Measurements from ENCODE around the gene VIPR2.
"Not testable (repeated sequence)": the region's sequence is repeated elsewhere in the genome, so short reads cannot be mapped to it uniquely, and the experiment has no call there.

The VIPR2 gene

DNA sequence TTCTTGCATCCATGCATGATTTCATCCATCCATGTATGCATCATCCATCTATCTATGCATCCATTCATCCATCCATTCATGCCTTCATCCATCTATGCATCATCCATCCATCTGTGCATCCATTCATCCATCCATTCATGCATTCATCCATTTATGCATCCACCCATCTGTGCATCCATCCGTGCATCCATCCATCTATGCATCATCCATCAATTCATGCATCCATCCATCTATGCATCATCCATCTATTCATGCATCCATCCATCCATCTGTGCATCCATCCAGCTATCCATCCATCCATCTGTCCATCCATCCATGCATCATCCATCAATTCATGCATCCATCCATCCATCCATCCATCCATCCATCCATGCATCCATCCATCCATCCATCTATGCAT, 157.0 kb downstream of the VIPR2 start:
- ATAC-seq (ENCODE audit: low read depth) (no peak), DNase-seq (ENCODE audit: low spot score in 2 of 2) (no peak)
- no peaks in the 10 kb centered on the region for H3K36me3 Mint-ChIP-seq
- no peak overlapping the region for H3K27ac Mint-ChIP-seq
- H3K4me1 Mint-ChIP-seq = no peaks in the 10 kb centered on the region
- no peak overlapping the region for H3K4me3 Mint-ChIP-seq
- H3K9me3 Mint-ChIP-seq = peaks cover 6% of the 10 kb centered on the region
- H3K27me3 Mint-ChIP-seq = peaks cover 6% of the 10 kb centered on the region

DNA sequence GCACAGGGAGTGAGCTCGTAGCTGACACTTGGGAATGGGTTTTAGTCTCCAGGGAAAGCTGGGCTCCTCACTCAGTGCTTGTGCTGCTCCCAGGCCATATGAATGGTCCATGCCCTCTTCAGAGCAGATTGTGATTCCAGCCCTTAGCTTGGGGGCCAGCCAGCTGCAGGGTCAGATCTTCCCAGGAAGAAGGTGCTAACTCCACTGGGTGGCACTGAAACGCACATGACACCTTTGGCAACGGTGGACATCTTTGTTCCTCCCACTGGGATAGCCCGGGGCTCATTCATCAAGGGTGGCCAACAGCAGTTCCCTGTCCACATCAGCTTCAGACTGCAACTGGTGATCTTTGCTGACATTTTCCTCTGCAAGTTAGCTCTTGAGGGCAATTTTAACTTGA, 159.1 kb downstream of the VIPR2 start:
- ATAC-seq (ENCODE audit: low read depth) = no peak
- H3K4me3 Mint-ChIP-seq = no peak overlapping the region
- H3K4me1 Mint-ChIP-seq = no peaks in the 10 kb centered on the region
- no peak overlapping the region for H3K27ac Mint-ChIP-seq
- peaks cover 6% of the 10 kb centered on the region for H3K9me3 Mint-ChIP-seq
- peaks cover 2% of the 10 kb centered on the region for H3K27me3 Mint-ChIP-seq
- DNase-seq (ENCODE audit: low spot score in 2 of 2) = no peak
- no peaks in the 10 kb centered on the region for H3K36me3 Mint-ChIP-seq

DNA sequence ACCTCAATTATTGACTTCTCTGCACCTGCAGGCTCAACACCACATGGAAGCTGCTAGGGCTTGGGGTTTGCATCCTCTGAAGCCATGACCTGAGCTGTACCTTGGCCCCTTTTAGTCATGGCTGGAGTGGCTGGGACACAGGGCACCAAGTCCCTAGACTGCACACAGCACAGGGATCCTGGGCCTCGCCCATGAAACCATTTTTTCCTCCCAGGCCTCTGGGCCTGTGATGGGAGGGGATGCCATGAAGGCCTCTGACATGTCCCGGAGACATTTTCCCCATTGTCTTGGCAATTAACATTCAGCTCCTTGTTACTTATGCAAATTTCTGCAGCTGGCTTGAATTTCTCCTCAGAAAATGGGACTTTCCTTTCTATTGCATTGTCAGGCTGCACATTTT, 160.7 kb downstream of the VIPR2 start:
- ATAC-seq (ENCODE audit: low read depth); DNase-seq (ENCODE audit: low spot score in 2 of 2); H3K36me3 Mint-ChIP-seq; H3K9me3 Mint-ChIP-seq; H3K27me3 Mint-ChIP-seq; H3K27ac Mint-ChIP-seq; H3K4me1 Mint-ChIP-seq; H3K4me3 Mint-ChIP-seq: not testable (repeated sequence)

DNA sequence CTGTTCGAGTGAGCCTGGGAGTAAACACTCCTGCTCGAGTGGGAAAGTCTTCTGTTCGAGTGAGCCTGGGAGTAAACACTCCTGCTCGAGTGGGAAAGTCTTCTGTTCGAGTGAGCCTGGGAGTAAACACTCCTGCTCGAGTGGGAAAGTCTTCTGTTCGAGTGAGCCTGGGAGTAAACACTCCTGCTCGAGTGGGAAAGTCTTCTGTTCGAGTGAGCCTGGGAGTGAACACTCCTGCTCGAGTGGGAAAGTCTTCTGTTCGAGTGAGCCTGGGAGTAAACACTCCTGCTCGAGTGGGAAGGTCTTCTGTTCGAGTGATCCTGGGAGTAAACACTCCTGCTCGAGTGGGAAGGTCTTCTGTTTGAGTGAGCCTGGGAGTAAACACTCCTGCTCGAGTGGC, 162.6 kb downstream of the VIPR2 start:
- not testable (repeated sequence) for ATAC-seq (ENCODE audit: low read depth); H3K4me1 Mint-ChIP-seq; H3K9me3 Mint-ChIP-seq; H3K4me3 Mint-ChIP-seq; H3K27me3 Mint-ChIP-seq; H3K36me3 Mint-ChIP-seq; DNase-seq (ENCODE audit: low spot score in 2 of 2); H3K27ac Mint-ChIP-seq

DNA sequence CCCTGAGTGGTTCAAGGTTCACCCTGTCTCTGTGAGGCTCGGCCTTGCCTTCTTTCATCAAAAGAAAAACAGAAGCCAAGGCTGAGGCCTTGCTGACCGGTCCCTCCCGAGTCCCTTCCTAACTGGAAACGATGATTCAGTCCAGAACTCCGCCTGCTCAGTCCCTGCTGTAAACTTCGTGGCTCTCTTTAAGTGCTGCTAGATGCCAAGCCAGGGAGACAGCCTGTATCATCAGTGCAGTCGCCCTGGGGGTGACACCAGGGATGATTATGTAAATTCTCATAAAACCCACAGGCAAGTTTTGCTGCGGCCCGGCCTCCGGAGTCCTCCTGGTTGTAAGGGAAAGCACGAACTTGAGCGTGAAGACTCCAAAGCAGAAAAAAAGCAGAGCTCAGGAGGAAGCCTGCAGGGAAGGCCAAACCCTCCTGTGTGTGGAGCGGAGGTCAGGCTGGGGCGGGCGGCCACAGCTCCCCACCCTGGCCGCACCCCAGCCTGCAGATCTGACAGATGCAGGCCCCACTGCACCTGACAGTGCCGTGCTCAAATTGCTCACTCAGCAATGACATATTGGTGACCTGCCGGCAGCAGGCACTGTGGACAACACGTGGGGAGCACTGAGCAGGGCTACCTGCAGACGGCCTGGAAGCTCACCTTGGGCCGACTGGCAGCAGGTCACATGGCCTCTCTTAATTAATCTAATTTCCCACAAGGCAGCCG, 164.9 kb downstream of the VIPR2 start:
- ATAC-seq (ENCODE audit: low read depth) (no peak), DNase-seq (ENCODE audit: low spot score in 2 of 2) (no peak)
- H3K27me3 Mint-ChIP-seq = no peaks in the 10 kb centered on the region
- no peaks in the 10 kb centered on the region for H3K36me3 Mint-ChIP-seq
- H3K9me3 Mint-ChIP-seq = peaks cover 6% of the 10 kb centered on the region
- H3K27ac Mint-ChIP-seq = no peak overlapping the region
- no peak overlapping the region for H3K4me3 Mint-ChIP-seq
- peaks cover 11% of the 10 kb centered on the region for H3K4me1 Mint-ChIP-seq

DNA sequence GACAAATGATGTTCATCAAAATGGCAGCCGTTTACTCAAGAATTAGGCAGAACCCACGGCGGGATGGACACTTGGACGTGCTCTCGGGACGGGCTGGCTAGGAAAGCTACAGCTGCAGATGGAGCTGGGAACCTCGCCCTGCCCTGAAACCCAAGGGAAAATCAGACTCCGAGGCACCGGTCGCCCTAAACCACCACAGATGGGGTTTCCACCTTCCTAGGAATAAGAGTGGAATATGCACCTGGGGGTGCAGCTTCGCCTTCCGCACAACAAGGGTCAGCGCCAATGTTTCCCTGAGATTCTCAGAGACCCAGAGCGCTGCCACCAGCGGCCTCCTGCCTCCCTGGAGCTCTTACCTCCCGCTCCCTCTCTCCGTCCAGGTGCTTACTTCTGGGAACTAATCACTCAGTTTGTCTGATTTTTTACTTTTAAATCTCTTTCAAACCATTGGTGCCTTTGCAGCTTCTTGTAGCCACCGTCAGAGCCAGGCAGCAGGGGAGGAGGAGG, 165.6 kb downstream of the VIPR2 start:
- H3K27me3 Mint-ChIP-seq = no peaks in the 10 kb centered on the region
- ATAC-seq (ENCODE audit: low read depth) = no peak
- no peaks in the 10 kb centered on the region for H3K36me3 Mint-ChIP-seq
- no peak overlapping the region for H3K4me3 Mint-ChIP-seq
- no peak overlapping the region for H3K27ac Mint-ChIP-seq
- H3K4me1 Mint-ChIP-seq = peaks cover 11% of the 10 kb centered on the region
- H3K9me3 Mint-ChIP-seq = peaks cover 1% of the 10 kb centered on the region
- DNase-seq (ENCODE audit: low spot score in 2 of 2) = no peak

Measured in memory B cell (primary cell).